A673 (cell line): ENCODE measurements around the gene ENKD1.

Source experiments
- CTCF ChIP-seq: fragments of 300-800, 200-600 bp; sonication (generic); conservative IDR thresholded peaks from 2 replicates; pipeline ENCODE4 v1.5.1; 2017; ENCODE audit warnings: low read depth, mild to moderate bottlenecking, antibody characterized with exemption, low read length, moderate library complexity, mixed read lengths
- EZH2 ChIP-seq: fragments of 200-600 bp; sonication (generic); IDR thresholded peaks from 2 replicates; pipeline ENCODE4 v1.6.1; 2017; ENCODE audit warnings: borderline replicate concordance, low read depth, mild to moderate bottlenecking, mixed read lengths, antibody characterized with exemption, low read length; ENCODE audit not compliant: poor library complexity, severe bottlenecking

DNA sequence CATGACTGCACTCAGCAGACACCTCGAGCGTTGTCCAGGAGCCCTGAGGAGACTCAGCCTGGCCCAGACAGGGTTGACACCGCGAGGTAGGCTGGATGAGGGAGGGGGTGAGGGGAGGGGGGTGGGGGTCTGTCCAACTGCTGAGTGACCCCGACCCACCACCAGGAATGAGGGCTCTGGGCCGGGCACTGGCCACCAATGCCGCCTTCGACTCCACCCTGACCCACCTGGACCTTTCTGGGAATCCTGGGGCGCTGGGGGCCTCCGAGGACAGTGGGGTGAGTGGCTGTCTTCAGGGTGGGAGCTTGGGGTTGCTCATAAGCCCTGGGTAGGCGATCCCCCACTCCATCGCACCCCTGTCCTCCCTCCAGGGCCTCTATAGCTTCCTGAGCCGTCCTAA is 18.9 kb downstream of the ENKD1 start:
- TF ChIP-seq CTCF (no peak), EZH2 (no peak)
